GM19099 (cell line): ENCODE measurements around the gene DUSP3.

ENCODE experiments used
- POLR2A ChIP-seq: IDR thresholded peaks from 3 replicates; pipeline ENCODE4 v1.6.1; 2011; ENCODE audit warnings: low read depth; ENCODE audit not compliant: insufficient read length; ENCODE audit errors: extremely low read depth

Gene DUSP3

DNA sequence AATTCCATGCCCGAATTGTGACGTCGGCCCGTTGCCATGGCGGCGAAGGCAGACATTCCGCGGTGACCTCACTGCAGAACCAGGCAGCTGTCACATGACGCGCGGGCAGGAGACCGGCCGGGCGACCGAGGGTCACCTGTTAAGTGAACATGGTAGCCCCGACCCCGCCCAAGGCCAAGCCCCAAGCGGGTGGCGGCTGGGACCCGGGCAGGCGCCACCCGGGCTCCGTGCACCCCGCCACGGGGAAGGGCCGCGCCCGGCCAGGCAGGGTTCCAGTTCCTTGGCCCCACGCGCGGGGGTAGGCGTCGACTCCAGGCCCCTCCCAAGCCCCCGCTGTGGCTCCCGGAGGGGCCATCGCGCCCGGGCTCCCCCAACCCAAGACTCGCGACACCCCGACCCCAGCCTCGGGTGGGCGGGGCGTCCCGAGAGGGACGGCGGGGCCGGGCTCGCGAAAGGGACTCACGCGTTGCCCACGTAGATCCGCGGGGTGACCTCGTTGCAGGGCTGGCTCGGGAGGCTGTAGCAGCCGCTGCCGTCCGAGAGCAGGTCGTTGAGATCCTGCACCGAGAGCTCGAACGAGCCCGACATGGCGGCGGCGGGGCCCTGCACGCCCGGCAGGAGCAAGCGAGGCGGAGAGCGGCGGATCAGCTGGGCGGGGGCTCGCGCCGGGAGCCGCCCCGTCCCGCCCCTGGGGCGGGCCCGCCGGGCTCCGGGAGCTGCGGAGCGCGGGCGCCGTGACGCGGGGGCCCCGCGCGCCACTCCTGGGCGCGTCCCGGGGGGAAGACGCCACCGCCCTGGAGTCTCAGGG lies at the start of gene DUSP3:
TSS of gene DUSP3 (minus strand) at position 641 of the 808 bp plus-strand sequence. CDS start at position 588, 53 bp downstream.
- TF ChIP-seq POLR2A = peak; percentile 73

DNA sequence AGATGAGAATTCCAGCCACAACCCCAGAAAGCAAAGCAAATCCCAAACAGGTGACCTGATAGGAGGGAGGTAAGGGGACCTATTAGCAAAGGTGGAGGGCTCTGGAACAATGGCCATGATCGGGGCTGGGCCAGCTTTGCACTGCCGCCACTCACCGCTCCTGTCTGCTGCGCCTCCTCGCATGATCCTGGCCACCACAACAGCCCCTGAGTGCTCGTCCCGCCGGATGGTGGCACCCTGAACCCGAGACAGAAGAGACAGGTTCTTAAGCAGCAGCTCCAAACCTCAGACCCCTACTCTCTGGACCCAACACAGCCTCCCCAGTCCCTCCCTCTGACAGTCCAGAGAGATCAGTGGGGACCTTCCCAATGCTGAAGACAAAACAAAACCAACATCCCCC lies 48.8 kb upstream of the DUSP3 start:
- TF ChIP-seq POLR2A = no peak

- TF ChIP-seq POLR2A = no peak
Observed at GRCh38 chr17:43826206-43826605, 47.4 kb upstream of the DUSP3 start.

- no peak for TF ChIP-seq POLR2A
Observed at GRCh38 chr17:43825567-43825966, 46.8 kb upstream of the DUSP3 start.

DNA sequence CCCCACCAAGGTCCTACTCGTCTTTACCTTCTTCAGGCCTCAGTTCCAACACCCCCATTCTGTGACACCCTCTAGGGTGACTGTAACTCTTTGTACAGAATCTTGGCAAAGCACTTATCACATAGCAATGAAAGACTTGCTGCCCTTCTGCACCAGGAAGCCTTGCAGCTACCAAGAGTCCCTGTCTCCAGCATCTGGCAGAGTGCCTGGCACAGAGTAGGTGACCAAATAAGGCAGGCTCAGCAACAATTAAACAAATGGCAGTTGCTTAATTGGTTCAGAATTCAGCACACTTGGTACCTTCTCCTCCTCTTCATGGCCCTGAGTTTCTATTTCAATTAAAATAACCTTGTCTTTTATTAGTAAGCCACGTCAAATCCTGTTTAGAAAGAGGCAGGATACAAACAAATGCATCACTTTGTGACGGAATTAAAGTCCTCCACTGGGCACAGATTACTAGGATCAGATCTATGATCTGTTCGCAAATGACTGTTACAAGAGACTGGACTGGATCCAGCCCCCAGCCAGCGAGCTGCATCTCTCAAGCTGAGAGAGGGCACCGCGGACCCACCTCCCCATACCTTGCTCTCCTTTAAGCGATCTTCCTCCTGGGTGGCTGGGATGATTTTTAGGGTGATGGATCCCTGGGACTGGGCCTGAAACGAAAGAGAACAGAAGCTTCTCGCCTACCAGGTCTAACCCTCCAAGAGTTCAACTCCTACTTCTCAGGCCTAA lies 44.7 kb upstream of the DUSP3 start:
- no peak for TF ChIP-seq POLR2A

DNA sequence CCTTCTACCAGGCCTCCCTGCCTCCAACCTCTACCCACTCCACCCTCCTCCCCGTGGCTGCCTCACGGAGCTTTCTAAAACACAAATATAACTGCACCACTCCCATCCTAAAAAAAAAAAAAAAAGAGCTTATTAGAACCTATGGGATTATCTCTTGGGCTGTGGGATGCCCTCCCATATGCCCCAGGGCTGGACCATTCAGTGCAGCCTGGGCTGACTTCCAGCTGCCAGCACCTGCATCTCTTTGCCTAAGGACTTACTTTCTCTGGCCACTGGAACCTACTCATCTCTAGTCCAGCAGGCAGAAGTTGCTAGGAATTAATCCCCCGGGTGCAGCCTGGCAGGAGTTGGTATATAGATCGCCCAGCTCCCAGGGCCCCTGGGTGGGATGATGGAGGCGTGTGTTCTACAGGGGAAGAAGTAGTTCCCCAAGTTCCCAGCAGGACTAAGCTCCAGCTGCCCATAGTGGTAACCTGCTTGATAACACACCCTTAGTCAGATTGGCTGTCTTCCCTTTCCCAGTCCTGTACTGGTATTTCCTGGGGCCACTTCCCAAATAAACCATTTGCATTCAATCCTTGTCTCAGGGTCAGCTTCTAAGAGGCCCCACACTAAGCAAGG lies 43.9 kb upstream of the DUSP3 start:
- no peak for TF ChIP-seq POLR2A

DNA sequence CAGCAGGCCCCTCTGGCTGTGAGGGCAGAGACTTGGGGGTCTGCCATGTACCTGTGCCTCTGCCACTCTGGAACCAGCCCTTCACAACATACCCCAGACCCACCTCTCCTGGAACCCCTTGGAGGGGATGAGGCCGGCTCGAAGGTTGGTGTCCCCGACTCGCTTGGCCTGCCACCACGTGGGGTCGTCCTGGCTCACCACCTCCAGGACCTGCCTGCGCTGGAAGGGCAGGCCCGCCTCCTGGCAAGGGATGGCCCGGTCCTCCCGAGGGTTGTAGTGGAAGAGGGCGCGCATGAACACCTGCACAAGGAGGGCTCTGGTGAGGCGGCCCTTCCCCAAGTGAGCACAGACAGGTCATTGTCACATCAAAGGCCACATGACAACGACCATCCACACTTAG lies 42.0 kb upstream of the DUSP3 start:
- no peak for TF ChIP-seq POLR2A

- no peak for TF ChIP-seq POLR2A
Observed at GRCh38 chr17:43818966-43819365, 40.2 kb upstream of the DUSP3 start.

GRCh38 chr17:43817826-43818225 lies 39.0 kb upstream of the DUSP3 start:
- no peak for TF ChIP-seq POLR2A

GRCh38 chr17:43816336-43817320 lies 37.9 kb upstream of the DUSP3 start:
- no peak for TF ChIP-seq POLR2A

DNA sequence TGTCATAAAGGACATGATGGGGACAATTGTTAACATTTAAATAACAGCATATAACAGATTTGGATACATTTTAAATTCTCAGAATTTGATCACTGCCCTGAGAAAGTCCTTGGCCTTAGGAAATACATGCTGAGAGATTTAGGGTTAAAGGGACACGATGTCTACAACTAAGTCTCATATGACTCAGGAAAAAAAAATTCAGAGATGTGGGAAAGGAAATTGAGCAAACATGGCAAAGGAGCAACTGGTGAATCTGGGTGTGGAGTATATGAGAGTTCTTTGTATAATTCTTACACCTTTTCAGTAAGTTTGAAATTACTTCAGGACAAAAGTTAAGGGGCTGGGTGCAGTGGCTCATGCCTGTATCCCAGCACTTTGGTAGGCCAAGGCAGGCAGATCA lies 35.9 kb upstream of the DUSP3 start:
- TF ChIP-seq POLR2A = no peak

DNA sequence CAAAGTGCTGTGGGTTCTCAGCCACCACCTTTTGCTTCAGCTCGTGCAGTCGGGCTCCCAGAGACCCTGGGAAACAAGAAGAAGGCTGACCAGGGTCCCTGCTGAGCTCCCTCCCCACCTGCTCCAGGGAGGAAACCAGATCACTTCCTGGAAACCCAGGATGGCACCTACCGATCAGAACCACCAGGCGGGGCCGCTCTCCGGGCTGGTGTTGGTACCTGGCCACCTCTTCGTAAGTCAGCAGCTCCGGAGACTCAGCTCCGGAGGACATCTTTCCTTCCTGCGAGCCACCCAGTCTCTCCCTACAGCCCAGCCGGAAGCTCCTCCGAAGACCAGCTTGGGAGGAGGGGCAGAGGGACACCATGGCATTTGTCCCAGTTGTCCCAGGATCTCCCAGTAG lies 35.2 kb upstream of the DUSP3 start:
- TF ChIP-seq POLR2A = no peak

DNA sequence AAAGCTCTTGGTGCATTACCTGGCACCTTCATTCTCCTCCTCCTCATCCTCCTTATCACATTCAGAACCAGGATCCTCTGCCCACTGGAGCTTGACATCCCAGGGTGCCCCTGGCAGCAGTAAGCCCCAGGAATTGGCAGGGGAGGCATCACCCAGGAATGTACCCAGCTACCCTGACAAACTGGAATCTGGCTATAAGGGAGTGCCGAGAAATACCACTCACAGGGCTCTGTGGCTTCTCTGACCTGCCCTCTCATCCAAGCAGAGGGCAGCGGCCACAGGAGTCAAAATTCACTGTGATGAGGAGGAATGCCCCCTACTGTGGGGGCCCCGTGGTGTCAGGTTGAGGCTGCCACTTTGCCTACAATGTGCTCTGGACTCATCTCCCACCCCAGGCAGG lies 34.6 kb upstream of the DUSP3 start:
- TF ChIP-seq POLR2A = no peak

DNA sequence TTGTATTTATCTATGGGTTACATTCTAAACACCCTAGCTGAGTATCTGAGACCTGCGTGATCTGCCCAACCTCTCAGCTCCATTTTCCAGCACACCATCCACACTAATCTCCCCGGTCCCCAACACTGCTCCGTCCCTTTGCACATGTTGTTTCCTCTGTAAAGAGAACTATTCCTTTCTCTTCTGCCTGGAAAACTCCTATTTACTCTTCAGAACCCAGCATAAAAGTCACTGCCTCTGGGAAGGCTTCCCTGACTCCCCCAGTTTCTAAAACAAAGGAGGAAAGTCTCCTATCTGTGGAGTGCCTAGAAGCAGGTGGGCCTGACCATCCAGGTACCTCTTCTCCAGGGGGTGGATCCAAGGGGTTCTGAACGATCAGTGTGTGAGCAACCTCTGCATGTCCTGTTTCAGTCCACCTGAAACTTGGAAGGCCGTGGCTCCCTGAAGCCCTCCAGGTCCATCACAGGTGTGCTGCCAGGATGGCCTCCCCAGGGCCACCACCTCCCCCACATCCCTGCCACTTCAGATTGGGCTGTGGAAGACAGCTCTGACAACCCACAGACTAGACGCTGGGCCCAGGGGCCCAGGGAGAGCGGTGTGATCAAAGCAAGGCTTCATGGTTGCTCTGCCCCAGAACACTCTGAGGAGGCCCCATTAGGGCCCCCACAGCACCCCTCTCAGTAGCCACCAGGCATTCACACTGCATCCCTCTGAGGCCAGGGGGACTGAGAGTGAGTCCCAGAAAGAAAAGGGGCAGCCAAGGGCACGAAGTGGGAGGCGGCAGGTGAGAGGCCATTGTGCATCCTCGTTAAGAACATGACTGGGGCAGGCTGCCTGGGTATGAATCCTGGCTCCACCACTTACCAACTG lies 33.9 kb upstream of the DUSP3 start:
- no peak for TF ChIP-seq POLR2A
